ENCODE measurements around the gene GOT2. TPM values are rescaled to one million over a fixed set of nuclear protein-coding genes. Genes with fewer than 3 reads are reported as not detected.

Gene GOT2
- 43.9 and 48.4 TPM in 2 replicates for total RNA-seq

GRCh38 chr16:58733671-58734458 is at the start of gene GOT2:
Gene GOT2, minus strand, starts transcription at chr16:58734316. Its CDS starts 88 bp downstream, at chr16:58734228.

DNA sequence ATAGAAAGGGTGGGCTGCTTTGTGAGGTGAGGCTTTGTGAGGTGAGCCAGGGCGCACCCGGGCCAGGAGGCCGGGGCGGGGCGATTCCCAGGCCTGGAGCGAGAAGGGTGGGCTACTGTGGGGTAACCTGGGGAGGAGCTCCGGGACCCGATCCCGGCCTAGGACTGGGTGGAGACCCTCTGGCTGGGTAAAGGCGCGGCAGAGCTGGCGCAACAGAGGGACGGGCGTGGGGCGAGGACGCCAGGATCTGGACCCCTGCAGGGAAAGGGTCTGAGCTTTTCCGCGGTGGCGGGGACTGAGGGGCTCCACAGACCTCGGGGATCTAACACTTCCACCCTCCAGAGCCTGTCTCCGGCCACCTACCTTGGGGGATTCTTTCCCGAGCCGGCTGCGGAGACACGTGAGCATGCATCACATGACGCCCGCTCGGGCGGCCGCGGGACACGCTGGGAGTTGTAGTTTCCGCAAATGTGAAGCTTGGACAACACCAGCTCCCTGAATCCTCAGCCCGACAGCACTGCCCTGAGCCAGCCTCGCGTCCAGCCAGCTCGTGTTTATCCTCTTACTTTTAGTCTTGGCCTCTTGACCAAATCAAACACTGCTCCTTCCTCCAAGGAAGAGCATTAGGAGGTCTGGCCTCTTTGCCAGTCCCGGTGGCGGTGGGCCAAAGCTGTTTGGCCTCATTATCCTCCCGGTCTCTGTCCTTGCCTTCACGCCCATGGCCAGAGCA is 49.6 kb downstream of the GOT2 start, which contains the start of gene SLC38A7:
TSS of gene SLC38A7 (minus strand) at position 417 of the 730 bp plus-strand sequence. CDS start 4,644 bp downstream, outside the sequence.

Other genes starting within 250 kb of the GOT2 start
- gene NDRG4, start 234.2 kb downstream of the GOT2 start, total RNA-seq: 11.0 and 18.8 TPM in 2 replicates
- 7.9 and 11.2 TPM in 2 replicates for gene SETD6, start 218.8 kb downstream of the GOT2 start, total RNA-seq
- gene CNOT1, start 104.5 kb downstream of the GOT2 start, total RNA-seq: 73.3 and 120 TPM in 2 replicates
- gene SLC38A7, start 49.5 kb downstream of the GOT2 start, total RNA-seq: 18.3 and 19.3 TPM in 2 replicates

All from cardiac atrium fibroblast (primary cell).